ENCODE results near the gene MEI4.
A peak's percentile ranks its signal among the peaks of the same experiment; 100 is the strongest.

MEI4 gene

DNA sequence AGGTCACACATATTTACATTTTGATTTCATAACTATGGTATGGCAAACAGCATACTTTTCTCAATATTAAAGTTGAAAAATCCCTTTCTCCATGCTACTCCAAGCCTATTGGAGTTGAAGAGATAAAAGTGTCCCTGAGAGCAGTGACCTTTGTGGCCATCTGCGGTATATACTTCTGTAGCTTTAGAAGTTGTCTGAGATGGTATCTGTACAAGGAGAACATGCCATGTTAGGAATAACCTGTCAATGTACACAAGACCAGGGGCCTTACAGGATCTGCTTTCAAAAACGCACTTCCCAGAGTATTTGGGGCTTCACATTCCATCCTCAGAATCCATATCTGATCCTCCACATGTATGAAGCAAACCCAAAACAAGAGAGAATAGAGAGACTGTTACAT is 226.7 kb downstream of the MEI4 start:
- no peak for TF ChIP-seq CTCF (IDR thresholded peaks at IDR 0.05)

DNA sequence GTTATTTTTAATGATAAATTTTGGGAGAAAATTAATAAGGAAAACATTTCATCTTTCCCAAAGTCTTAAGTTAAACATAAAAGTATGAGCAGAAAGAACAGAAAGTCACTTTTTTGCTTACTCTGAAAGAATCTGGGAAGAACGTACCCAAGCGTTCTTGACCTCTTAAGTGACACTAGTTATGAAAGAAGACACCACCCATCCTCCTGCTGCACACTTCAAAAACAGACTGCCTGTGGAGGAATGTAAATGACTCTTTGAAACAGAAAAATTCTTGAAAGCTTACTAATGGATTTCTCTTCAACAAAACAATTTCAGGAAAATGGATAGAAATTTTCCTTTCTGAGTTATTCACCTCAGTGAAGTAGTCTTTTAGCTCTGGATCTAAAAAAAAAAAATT is 227.7 kb downstream of the MEI4 start:
- TF ChIP-seq CTCF (IDR thresholded peaks at IDR 0.05), result no peak

DNA sequence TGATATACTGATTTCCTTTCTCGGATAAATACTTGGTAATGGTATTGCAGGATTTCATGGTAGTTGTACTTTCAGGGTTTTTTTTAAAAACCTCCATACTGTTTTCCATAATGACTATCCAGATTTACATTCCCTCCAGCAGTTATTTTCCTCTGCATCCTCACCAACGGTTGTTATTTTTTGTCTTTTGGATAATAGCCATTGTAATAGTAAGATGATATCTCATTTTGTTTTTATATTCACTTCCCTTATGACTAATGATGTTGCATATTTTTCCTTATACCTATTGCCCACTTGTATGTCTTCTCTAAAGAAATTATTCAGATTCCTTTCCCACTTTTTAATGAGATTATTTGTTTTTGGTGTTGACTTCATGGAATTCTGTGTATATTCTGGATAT is 231.0 kb downstream of the MEI4 start:
- TF ChIP-seq CTCF (IDR thresholded peaks at IDR 0.05), result no peak

- TF ChIP-seq CTCF (IDR thresholded peaks at IDR 0.05), result no peak
Measured at GRCh38 chr6:77893391-77893790, 240.6 kb downstream of the MEI4 start.

DNA sequence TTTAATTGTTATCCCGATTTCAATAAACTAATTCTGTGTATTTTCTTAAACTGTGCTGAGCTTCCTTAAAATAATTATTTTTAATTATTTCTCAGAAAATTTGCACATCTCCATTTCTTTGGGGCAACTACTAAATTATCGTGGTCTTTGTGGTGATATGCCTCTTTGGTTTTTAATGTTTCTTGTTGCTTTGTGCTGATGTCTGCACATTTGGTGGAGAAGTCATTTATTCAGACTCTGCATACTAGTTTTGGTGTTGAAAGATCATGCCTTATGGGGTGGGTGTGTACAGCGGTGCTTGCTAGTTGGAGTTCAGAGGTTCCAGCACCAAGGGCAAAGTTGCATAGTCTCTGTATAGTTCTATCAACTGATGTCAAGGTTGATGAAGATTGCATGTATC is 253.2 kb downstream of the MEI4 start:
- no peak for TF ChIP-seq CTCF (IDR thresholded peaks at IDR 0.05)

GRCh38 chr6:77910826-77911225 is 258.0 kb downstream of the MEI4 start:
- no peak for TF ChIP-seq CTCF (IDR thresholded peaks at IDR 0.05)

DNA sequence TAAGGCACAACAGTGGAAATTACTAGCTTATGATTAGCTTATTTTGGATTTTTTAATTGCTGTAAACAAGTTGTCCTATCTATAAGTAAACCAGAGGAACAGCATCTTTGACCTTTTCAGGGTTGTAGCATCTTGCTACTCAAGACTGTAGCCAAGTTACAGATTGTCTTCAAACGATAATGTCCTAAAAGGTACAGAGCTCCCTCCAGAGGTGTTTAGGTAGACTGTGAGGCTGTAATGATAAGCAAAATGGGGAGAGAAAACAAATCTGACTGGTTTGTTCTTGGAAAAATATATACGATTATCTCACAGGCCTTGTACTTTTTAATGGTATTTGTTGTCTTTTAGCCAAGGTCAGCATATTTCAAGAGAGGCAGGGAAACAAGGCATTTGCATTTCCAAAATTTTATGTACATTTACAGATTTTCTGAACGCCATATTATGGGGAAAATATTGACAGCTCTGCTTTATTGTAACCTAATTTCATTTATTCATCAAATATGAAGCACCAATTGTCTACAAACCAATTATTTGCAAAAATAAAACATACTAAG is 273.4 kb downstream of the MEI4 start:
- TF ChIP-seq CTCF (IDR thresholded peaks at IDR 0.05), result peak; percentile 70

DNA sequence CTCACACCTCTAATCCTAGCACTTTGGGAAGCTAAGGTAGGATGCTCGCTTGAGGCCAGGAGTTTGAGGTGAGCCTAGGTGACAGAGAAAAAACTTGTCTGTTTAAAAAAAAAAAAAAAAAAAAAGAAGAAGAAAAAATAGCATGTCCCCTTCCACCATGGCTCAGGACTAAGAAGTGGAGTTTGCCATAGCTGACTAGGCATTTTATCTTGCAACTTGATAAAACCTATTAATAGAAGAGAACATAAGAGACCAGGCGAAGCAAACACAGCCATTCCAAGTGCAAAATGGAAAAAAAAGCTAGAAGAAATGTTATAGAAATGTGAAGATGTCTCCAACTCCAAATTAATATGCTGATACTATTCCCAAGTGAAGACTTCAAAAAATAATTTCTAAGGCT is 277.5 kb downstream of the MEI4 start:
- TF ChIP-seq CTCF (IDR thresholded peaks at IDR 0.05), result no peak
